Activated naive CD8-positive, alpha-beta T cell (primary cell): Measurements from ENCODE around the gene CSNK1D.
"Not testable (repeated sequence)": the region's sequence is repeated elsewhere in the genome, so short reads cannot be mapped to it uniquely, and the experiment has no call there.

ENCODE experiments used
- H3K27ac Mint-ChIP-seq: one replicate; pipeline ENCODE4 v1.8.0; 2021; ENCODE audit warnings: mixed read lengths
- H3K27me3 Mint-ChIP-seq: one replicate; pipeline ENCODE4 v1.8.0; 2021; ENCODE audit warnings: mixed read lengths
- H3K36me3 Mint-ChIP-seq: one replicate; pipeline ENCODE4 v1.8.0; 2021; ENCODE audit warnings: mixed read lengths
- H3K4me1 Mint-ChIP-seq: one replicate; pipeline ENCODE4 v1.8.0; 2021; ENCODE audit warnings: low read depth, mixed read lengths
- H3K4me3 Mint-ChIP-seq: one replicate; pipeline ENCODE4 v1.8.0; 2021; ENCODE audit warnings: mild to moderate bottlenecking, mixed read lengths
- H3K9me3 Mint-ChIP-seq: one replicate; pipeline ENCODE4 v1.8.0; 2021; ENCODE audit warnings: low read depth, mixed read lengths

CSNK1D gene

DNA sequence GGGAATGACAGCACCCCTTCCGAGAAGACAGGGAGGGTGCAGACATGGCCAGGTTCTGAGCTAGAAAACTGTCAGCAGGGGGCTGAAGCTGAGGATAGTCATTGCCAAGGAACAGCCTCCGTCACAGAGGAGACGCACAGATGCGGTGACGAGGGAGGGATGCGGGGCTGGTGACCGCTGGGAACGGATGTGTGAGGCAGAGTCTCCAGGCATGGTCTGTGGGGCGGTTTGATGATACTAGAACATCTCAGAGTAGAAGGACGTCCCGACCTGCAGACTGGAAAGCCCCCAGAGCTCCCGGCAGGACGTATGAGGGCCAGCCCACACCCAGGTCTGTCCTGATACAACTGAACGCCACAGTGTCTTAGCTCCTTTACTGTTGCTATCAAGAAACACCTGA is 1.8 kb upstream of the CSNK1D start:
- no peaks in the 10 kb centered on the region for H3K27me3 Mint-ChIP-seq
- H3K27ac Mint-ChIP-seq = no peak overlapping the region
- H3K9me3 Mint-ChIP-seq = no peaks in the 10 kb centered on the region
- H3K36me3 Mint-ChIP-seq = peaks cover 6% of the 10 kb centered on the region
- H3K4me3 Mint-ChIP-seq = no peak overlapping the region
- peaks cover 22% of the 10 kb centered on the region for H3K4me1 Mint-ChIP-seq

DNA sequence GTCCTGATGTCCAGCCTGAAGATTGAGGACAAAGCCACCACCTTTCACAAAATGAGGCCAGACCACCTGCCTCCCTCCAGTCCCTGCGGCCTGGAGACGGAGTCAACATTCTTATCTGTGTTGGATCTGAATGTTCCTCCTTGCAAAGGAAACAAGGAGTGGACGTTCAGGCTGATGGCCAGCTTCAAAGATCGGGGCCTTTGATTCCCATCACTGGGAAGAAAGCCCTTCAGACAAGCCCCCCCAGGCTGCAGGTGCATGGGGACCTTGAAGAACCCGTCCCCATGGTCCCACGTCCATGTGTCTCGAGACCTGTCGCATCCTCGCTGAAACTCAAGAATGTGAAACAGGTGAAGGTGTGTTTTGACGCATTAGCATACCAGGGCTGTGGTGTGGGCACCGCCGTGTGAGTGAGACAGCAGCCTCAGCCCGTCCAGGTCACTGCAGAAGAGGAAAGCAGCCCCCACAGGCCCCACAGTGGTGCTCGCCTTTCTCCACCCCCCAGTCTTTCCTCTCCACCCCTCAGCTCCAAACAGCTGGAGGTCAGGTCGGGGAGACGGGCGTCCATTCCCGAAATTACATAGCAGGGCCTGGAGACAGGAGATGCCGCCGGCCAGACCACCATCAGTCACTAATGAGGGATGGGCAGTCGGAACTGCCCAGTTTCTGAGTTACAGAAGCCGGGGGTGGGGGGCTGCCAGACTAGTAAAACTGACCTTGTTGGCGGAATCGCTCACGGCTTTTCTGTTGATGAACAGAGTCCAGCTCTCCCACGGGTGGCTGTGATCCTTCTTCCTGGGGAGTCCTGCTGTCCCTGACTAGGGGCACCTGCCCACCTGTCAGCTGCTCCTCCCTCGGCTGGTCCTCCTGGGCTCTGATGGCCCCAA is 877 bp upstream of the CSNK1D start:
- Mint-ChIP-seq H3K9me3 (no peaks in the 10 kb centered on the region), H3K27ac (no peak overlapping the region), H3K4me1 (peaks cover 31% of the 10 kb centered on the region), H3K27me3 (no peaks in the 10 kb centered on the region), H3K4me3 (peak overlapping the region; percentile 90), H3K36me3 (peaks cover 8% of the 10 kb centered on the region)

DNA sequence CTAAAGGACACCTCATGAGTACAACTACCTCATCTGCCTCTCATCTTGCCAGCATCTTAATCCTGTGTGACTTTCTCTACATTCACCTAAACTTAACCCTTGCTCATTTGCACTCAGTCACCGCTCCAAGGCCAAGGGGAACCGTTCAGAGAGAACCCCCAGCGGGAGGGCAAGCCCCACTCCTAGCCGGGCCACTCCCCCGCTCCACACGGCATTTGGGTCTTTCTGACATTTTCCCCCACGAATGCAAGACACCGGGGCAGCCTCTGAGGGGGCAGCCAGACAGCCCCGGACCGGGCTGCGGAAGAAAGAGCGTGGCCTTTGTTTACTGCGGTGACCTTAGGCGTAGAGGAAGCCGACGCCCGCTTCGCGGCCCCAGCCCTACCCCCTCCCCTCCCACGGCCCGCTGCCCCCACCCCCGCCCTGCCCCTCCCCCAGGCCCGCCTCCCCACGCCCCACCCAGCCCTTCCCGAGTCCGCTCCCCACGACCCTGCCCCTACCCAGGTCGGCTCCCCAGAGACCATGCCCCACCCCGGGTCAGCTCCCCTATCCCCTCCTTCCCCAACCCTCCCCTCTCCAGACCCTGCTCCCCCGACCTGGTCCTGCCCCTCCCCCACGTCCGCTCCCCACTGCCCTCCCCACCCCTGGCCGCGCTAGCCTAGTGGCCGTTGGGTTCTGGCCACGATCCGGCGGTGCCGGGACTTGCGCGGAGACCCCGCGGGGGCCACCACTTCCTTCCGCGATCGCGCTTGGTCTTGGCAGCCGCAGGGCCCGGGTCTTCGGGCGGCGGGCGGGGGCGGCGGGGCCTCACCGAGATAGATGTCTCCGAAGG is 789 bp downstream of the CSNK1D start:
- Mint-ChIP-seq H3K36me3 (peaks cover 6% of the 10 kb centered on the region), H3K27ac (peak overlapping the region; percentile 92)

DNA sequence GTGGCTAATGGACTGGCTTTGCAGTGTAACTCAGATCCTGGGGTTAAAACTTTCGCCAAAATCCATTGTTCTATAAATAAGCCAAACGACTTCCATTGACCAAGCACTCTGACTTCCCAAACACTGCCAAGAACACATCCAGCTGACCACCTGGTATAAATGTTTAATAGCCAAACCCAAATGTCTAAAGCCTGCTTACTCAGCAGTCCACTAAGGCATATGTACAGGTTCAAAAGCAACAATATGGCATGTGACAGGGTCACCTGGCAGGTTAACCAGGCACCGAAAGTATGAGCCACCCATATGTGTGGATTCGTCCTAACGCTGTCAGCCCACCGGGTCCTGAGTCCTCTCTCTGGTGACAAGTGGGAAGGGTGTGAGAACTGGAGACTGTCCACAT is 2.1 kb downstream of the CSNK1D start:
- Mint-ChIP-seq H3K27me3 (no peaks in the 10 kb centered on the region), H3K4me3 (peak overlapping the region; percentile 90), H3K9me3 (no peaks in the 10 kb centered on the region), H3K27ac (peak overlapping the region; percentile 92), H3K36me3 (peaks cover 6% of the 10 kb centered on the region), H3K4me1 (peaks cover 59% of the 10 kb centered on the region)

More for the DNA sequence above, 789 bp downstream of the CSNK1D start:
- H3K9me3 Mint-ChIP-seq = no peaks in the 10 kb centered on the region
- H3K4me3 Mint-ChIP-seq = peak overlapping the region; percentile 90
- no peaks in the 10 kb centered on the region for H3K27me3 Mint-ChIP-seq
- H3K4me1 Mint-ChIP-seq = peaks cover 48% of the 10 kb centered on the region

DNA sequence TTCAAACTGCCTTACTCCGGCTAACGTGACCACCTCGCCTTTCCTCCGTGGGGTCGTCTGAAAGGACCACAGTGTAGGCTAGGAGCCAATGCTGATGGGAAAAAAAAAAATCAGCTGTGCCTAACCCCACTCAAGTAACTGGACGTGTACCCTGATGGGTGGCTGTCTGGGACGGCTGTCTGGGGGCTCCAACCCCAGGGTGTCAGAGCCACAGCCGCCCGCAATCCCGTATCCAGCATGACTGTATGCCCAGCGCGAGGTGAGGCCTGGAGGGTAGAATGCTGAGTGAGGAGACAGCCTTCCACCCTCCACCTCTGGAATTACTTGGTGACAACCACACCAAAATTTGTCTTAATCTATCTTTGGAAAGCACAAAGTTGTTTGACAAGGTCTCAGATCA is 2.8 kb downstream of the CSNK1D start:
- no peaks in the 10 kb centered on the region for H3K27me3 Mint-ChIP-seq
- H3K4me3 Mint-ChIP-seq = peak overlapping the region; percentile 90
- peaks cover 66% of the 10 kb centered on the region for H3K4me1 Mint-ChIP-seq
- H3K27ac Mint-ChIP-seq = peak overlapping the region; percentile 92
- H3K36me3 Mint-ChIP-seq = peaks cover 6% of the 10 kb centered on the region
- no peaks in the 10 kb centered on the region for H3K9me3 Mint-ChIP-seq

DNA sequence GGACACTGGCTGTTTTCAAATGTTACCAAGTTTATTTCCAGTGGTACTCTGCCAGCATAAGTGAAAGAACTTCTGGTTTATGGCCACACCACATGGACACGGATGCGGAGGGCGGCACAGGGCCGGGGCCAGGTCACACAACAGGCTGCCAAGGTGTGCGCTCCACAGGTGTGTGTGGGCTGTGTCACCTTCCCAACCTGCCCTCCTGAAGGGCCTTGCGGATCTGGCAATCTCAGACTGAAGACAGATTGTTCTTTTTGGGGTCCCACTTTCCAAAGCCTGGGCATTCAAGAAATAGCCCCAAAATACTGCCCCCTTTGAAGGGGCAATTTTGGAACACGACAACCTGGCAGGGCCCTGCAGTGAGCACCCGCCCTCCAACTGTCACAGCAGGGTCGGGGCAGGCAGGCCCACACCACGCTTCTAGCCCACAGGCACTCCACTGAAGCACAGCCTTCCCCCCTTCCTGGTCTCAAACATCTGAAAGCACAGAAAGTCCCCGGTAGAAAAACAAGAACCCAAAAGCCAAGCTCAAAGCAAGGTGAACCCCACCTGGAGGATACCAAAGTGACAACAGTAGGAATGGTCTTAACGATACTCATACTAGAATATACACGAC is 3.5 kb downstream of the CSNK1D start:
- H3K27ac Mint-ChIP-seq = peak overlapping the region; percentile 92
- H3K9me3 Mint-ChIP-seq = no peaks in the 10 kb centered on the region
- peak overlapping the region; percentile 90 for H3K4me3 Mint-ChIP-seq
- H3K36me3 Mint-ChIP-seq = peaks cover 6% of the 10 kb centered on the region
- peaks cover 66% of the 10 kb centered on the region for H3K4me1 Mint-ChIP-seq
- no peaks in the 10 kb centered on the region for H3K27me3 Mint-ChIP-seq

DNA sequence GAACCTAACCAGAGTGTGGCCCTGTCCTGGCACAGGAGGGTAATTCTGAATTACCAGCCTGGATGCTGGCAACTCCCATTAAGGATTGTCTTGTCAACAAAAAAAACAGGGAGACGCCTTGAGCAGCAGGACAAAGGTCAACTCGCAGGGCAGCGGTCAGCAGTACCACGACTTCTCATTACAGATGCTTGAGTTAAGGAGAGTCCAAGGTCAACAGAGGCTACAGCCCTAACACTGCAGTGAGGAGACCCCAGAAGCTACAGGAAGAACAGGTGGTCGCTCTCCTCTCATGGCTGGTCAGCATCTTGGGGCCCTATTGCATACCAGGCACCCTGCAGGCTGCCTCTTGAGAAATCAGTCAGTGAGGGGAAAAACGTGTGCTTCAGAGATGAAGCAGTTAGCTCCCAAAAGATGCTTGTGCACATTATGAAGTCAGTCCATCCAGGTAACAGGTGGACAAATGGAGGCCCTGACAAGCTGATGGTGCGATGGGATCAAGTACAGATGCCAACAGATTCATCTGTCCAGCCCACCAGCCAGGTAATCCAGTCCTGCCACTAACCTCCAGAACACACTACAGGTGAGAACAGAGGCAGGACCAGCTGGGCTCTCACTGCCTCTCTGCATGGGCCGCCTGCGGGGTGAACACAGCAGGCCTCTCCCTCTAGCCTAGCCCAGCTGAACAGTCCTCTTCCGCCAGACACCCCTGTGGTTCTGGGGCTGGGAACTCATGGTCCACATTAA is 4.2 kb downstream of the CSNK1D start:
- Mint-ChIP-seq H3K4me3 (peak overlapping the region; percentile 90), H3K9me3 (no peaks in the 10 kb centered on the region), H3K4me1 (peaks cover 66% of the 10 kb centered on the region), H3K36me3 (peaks cover 6% of the 10 kb centered on the region), H3K27me3 (no peaks in the 10 kb centered on the region), H3K27ac (peak overlapping the region; percentile 92)

DNA sequence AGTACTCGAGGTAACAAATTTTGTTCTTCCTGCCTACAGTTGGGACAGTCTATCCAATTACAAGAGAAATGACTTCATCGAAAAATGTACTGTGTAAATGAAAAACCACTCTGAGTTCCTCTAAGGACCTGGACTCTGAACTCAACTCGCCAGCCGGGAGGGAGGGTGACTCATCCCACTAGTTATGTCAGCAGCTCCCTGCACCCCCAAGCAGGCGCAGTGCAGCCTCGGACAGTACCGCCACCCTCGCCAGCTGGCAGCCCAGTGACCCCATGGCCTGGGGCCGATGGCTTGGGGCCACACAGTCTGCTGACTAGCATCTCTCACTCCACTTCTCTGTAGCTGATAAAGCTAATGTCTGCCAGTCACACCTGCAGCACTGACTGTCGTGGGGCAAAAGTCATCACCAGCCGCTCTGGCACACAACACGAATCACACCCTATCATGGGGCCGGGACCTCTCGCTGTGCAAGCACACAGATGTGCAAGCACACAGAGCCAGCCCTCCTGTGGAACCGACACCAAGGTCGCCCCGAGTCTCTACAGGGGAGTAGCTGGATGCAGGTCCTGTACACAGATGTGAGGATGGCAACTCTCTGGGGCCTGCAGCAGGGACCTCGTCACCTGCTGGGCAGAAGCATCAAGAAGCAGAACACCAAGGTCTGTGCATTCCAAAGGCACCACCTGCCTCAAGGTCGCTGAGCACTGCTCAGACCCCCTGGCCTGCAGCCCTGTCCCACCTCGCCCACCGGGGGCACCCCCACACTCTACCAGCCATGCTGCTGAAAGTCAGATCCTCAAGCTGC is 5.7 kb downstream of the CSNK1D start:
- Mint-ChIP-seq H3K36me3 (peaks cover 6% of the 10 kb centered on the region), H3K9me3 (no peaks in the 10 kb centered on the region), H3K27me3 (no peaks in the 10 kb centered on the region), H3K27ac (peak overlapping the region; percentile 85), H3K4me3 (peak overlapping the region; percentile 66), H3K4me1 (peaks cover 66% of the 10 kb centered on the region)

DNA sequence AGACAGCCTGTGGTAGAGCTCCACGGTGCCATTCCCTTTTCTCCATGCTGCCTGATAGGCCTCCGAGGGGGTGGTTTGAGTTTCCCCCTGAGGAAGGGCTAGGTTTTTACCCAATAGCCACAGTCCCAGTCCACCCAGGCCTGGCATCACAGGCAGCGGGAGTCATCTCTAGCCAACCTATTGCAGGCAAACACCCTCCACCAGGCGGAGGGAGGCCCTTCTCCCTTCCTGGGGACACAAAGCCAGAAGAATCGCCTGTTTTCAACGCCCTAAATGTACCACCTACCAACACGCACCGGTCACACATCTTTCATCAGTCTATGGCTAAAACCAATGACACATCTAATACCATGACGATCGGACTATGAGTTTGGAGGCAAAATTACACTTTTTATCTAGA is 7.4 kb downstream of the CSNK1D start:
- Mint-ChIP-seq H3K27me3 (no peaks in the 10 kb centered on the region), H3K27ac (peak overlapping the region; percentile 79), H3K36me3 (peaks cover 3% of the 10 kb centered on the region), H3K9me3 (no peaks in the 10 kb centered on the region), H3K4me1 (peaks cover 58% of the 10 kb centered on the region), H3K4me3 (no peak overlapping the region)

DNA sequence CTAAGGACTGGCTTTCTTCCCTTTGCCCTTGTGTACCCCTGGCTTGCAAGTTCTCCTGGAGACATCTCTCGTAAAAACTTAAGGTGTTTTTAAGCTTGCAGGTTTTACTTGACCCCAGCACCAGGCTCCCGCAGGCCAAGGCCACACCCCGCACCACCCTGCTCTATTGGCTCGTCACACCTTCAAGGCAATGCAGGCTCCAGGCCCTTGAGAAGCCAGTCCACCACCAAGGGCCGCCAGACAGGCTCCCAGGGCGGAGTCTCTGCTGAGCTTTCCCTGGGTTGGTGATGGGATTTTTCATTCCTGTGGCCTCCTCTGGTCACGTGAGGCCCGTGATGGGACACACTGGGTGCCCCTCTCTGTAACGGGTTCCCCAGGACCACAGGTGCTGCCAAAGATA is 9.9 kb downstream of the CSNK1D start:
- Mint-ChIP-seq H3K27me3 (no peaks in the 10 kb centered on the region), H3K9me3 (no peaks in the 10 kb centered on the region), H3K4me1 (peaks cover 46% of the 10 kb centered on the region), H3K27ac (no peak overlapping the region), H3K4me3 (no peak overlapping the region), H3K36me3 (peaks cover 4% of the 10 kb centered on the region)

DNA sequence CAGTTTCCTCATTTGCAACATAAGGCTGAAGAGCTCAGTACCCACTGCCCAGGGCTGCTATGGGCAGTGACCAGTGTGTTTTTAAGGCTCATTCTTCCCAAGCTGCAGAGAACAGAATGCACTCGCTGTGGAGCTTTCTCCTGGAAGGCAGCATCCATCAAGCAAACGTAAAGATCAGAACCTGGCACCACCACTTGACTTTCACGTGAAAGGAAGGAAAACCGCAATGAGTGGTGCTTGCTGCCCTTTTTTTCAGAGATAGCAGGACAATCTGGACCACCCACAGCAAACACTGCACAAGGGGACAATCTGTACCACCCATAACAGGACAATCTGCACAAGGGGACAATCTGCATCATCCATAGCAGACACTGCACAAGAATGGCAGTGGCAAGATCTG is 11.2 kb downstream of the CSNK1D start:
- H3K9me3 Mint-ChIP-seq = no peaks in the 10 kb centered on the region
- peaks cover 4% of the 10 kb centered on the region for H3K36me3 Mint-ChIP-seq
- H3K4me3 Mint-ChIP-seq = no peak overlapping the region
- H3K4me1 Mint-ChIP-seq = peaks cover 41% of the 10 kb centered on the region
- no peak overlapping the region for H3K27ac Mint-ChIP-seq
- no peaks in the 10 kb centered on the region for H3K27me3 Mint-ChIP-seq

DNA sequence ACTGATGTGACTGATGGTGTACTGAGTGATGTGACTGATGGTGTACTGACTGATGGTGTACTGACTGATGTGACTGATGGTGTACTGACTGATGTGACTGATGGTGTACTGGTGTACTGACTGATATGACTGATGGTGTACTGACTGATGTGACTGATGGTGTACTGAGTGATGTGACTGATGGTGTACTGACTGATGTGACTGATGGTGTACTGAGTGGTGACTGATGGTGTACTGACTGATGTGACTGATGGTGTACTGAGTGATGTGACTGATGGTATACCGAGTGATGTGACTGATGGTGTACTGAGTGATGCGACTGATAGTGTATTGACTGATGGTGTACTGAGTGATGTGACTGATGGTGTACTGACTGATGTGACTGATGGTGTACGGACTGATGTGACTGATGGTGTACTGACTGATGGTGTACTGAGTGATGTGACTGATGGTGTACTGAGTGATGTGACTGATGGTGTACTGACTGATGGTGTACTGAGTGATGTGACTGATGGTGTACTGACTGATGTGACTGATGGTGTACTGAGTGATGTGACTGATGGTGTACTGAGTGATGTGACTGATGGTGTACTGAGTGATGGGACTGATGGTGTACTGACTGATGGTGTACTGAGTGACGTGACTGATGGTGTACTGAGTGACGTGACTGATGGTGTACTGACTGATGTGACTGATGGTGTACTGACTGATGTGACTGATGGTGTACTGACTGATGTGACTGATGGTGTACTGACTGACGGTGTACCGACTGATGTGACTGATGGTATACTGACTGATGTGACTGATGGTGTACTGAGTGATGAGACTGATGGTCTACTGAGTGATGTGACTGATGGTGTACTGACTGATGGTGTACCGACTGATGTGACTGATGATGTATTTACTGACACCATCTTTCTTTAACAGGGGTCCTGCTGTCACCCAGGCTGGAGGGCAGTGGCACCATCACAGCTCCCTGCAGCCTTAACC is 13.2 kb downstream of the CSNK1D start:
- not testable (repeated sequence) for H3K36me3 Mint-ChIP-seq, H3K27me3 Mint-ChIP-seq, H3K4me3 Mint-ChIP-seq, H3K9me3 Mint-ChIP-seq
- Mint-ChIP-seq H3K27ac (peak overlapping the region; percentile 76), H3K4me1 (peaks cover 36% of the 10 kb centered on the region)

DNA sequence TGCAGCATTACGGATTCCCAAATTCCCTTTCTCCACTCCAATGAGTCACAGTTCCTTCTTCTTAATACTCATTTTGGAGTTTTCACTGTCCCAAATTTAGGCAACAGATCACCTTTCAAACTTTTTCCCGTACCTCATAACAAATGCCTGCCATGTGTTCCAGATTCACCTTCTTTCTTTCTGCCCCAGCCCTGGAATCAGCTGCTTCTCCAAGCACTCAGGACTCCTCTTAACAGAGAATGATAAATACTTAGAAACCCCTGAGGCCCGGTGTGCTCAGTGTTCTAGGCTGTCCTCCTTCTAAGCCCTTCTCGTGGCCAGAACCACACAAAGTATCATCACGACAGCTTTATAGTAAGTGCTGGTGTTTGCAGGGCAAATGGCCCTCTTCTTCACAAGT is 14.9 kb downstream of the CSNK1D start:
- Mint-ChIP-seq H3K36me3 (peaks cover 4% of the 10 kb centered on the region), H3K4me1 (peaks cover 36% of the 10 kb centered on the region), H3K9me3 (no peaks in the 10 kb centered on the region), H3K27ac (peak overlapping the region; percentile 47), H3K4me3 (no peak overlapping the region), H3K27me3 (no peaks in the 10 kb centered on the region)
